Hepatocyte (in vitro differentiated cells): ENCODE measurements around the gene AKR7A3.

Source experiments
- EZH2 ChIP-seq: fragments of 200-600 bp; sonication (generic); IDR thresholded peaks from 2 replicates; pipeline ENCODE4 v1.6.1; 2016; ENCODE audit warnings: antibody characterized with exemption, mild to moderate bottlenecking, borderline replicate concordance
- EZH2phosphoT487 ChIP-seq: fragments of 200-600 bp; sonication (generic); IDR thresholded peaks from one replicate; pipeline ENCODE4 v1.6.1; 2018; ENCODE audit warnings: antibody characterized with exemption, mild to moderate bottlenecking, low read depth, moderate library complexity; ENCODE audit not compliant: unreplicated experiment, severe bottlenecking
- TF ChIP-seq, protein P1 (sequence below): fragments of 200-600 bp; sonication (generic); IDR thresholded peaks from 2 replicates; pipeline ENCODE4 v1.5.1; 2016; ENCODE audit warnings: antibody characterized with exemption, mild to moderate bottlenecking; ENCODE audit not compliant: poor library complexity

DNA sequence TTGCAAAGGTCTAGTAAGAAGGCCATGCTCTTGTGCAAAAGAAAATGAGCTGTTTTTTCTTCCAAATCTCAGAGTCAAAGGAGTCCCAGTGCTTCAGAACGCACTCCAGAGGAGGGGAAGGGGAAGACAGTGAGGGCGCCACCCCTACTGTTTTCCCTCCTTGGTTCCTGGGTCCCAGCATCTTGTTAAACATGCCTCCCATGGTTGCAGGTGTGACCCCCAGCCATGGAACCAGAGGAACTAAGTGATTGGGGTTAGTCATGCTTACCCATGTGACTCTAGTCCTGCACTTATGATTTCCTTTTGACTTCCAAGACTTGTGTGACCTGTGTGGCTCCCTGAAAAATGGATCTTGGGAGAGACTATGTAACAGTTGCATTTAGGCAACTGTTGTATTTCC is 6.1 kb upstream of the AKR7A3 start:
- no peak for TF ChIP-seq EZH2
- TF ChIP-seq, protein P1, sequence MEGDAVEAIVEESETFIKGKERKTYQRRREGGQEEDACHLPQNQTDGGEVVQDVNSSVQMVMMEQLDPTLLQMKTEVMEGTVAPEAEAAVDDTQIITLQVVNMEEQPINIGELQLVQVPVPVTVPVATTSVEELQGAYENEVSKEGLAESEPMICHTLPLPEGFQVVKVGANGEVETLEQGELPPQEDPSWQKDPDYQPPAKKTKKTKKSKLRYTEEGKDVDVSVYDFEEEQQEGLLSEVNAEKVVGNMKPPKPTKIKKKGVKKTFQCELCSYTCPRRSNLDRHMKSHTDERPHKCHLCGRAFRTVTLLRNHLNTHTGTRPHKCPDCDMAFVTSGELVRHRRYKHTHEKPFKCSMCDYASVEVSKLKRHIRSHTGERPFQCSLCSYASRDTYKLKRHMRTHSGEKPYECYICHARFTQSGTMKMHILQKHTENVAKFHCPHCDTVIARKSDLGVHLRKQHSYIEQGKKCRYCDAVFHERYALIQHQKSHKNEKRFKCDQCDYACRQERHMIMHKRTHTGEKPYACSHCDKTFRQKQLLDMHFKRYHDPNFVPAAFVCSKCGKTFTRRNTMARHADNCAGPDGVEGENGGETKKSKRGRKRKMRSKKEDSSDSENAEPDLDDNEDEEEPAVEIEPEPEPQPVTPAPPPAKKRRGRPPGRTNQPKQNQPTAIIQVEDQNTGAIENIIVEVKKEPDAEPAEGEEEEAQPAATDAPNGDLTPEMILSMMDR: no peak
- no peak for TF ChIP-seq EZH2phosphoT487
